HCT116 (cell line): ENCODE results near the gene ZNF555. TPM values are rescaled to one million over a fixed set of nuclear protein-coding genes. Genes with fewer than 3 reads are reported as not detected.

Experiments
- ATAC-seq: fragments of 200-7000 bp; cut with Tn5 transposase; 2 replicates; pipeline ENCODE4 v1.9.1; 2020; ENCODE audit warnings: mild to moderate bottlenecking, moderate library complexity
- BruUV-seq: library from RNA; stranded (reverse); fragments of 400-500 nt; replicated peaks from 2 replicates; lab custom pipeline; 2021; lab: Mats Ljungman, UMichigan
- CTCF ChIA-PET: fragments of 300-600 bp; sonication (Branson Sonifier 250); formaldehyde crosslinking; loops from one replicate; lab custom pipeline; 2021; ENCODE audit warnings: antibody characterized with exemption; lab: Charles Lee
- POLR2A ChIA-PET: fragments of 300-600, 350-600 bp; sonication (Branson Sonifier 250); formaldehyde crosslinking; loops from one replicate; lab custom pipeline; 2021; ENCODE audit warnings: antibody characterized with exemption; lab: Charles Lee
- RAD21 ChIA-PET, 2 experiments: fragments of 300-600 bp; sonication (Branson Sonifier 250); formaldehyde crosslinking; loops; one replicate each; lab custom pipeline; 2023; ENCODE audit warnings: low total read pairs in 2 of 2; ENCODE audit not compliant: uncharacterized antibody in 2 of 2, unreplicated experiment in 2 of 2, low non-redundant PET in 1 of 2; lab: Charles Lee
- DNase-seq: peaks from one replicate; pipeline ENCODE4 v3.0.0-alpha.2; 2010; ENCODE audit warnings: low read depth, low spot score
- H2AFZ ChIP-seq: fragments of 200-600 bp; shearing (Covaris generic), sonication (generic); 2 replicates; pipeline ENCODE4 v1.6.1; 2017; ENCODE audit warnings: low read depth, mixed run types, mixed read lengths, antibody characterized with exemption, low read length; ENCODE audit not compliant: poor library complexity, severe bottlenecking
- H3K27ac ChIP-seq: 2 replicates; pipeline ENCODE4 v1.5.1; 2012; ENCODE audit warnings: low read depth, low read length
- H3K27me3 ChIP-seq: fragments of 200-600 bp; sonication (generic); 2 replicates; pipeline ENCODE4 v1.6.1; 2016; ENCODE audit warnings: mixed run types, low read length, mixed read lengths; ENCODE audit not compliant: insufficient read depth
- H3K36me3 ChIP-seq, 2 experiments: fragments of 200-500 bp in 1 of 2; fragments of 200-600 bp in 1 of 2; sonication (Bioruptor generic) in 1 of 2; sonication (generic) in 1 of 2; 2 replicates each; pipeline versions ENCODE4 v1.5.1 to v1.6.1; 2014 to 2016; ENCODE audit warnings: low read length in 2 of 2, inconsistent platforms in 1 of 2, mixed read lengths in 1 of 2, mixed run types in 1 of 2; ENCODE audit not compliant: insufficient read depth in 2 of 2, control insufficient read depth in 1 of 2
- H3K4me1 ChIP-seq, 2 experiments: fragments of 200-600 bp in 1 of 2; sonication (generic) in 1 of 2; 2 replicates each; pipeline versions ENCODE4 v1.5.1 to v1.6.1; 2012 to 2017; ENCODE audit warnings: low read length in 2 of 2, inconsistent platforms in 1 of 2, mild to moderate bottlenecking in 1 of 2, mixed read lengths in 1 of 2, mixed run types in 1 of 2, moderate library complexity in 1 of 2; ENCODE audit not compliant: insufficient read depth in 2 of 2, control insufficient read depth in 1 of 2
- H3K4me2 ChIP-seq: fragments of 200-600 bp; sonication (generic); 2 replicates; pipeline ENCODE4 v1.6.1; 2017; ENCODE audit warnings: mixed run types, low read length, mixed read lengths
- H3K4me3 ChIP-seq, 2 experiments: fragments of 200-600 bp in 1 of 2; sonication (generic) in 1 of 2; replicated peaks in 1 of 2; 2 replicates each; pipeline ENCODE4 v1.5.1; 2011 to 2016; ENCODE audit warnings: low read length in 2 of 2, control low read depth in 1 of 2, low read depth in 1 of 2, mild to moderate bottlenecking in 1 of 2, mixed read lengths in 1 of 2, mixed run types in 1 of 2
- H3K79me2 ChIP-seq: fragments of 200-600 bp; sonication (generic); 2 replicates; pipeline ENCODE4 v1.6.1; 2017; ENCODE audit warnings: mild to moderate bottlenecking, mixed run types, low read length, moderate library complexity, mixed read lengths; ENCODE audit not compliant: insufficient read depth
- H3K9ac ChIP-seq: fragments of 200-600 bp; sonication (generic); 2 replicates; pipeline ENCODE4 v1.6.1; 2016; ENCODE audit warnings: low read length, mixed read lengths
- H3K9me2 ChIP-seq: fragments of 200-600 bp; sonication (generic), shearing (Covaris generic); 2 replicates; pipeline ENCODE4 v1.6.1; 2017; ENCODE audit warnings: mixed run types, mild to moderate bottlenecking, moderate library complexity; ENCODE audit not compliant: insufficient read depth
- H3K9me3 ChIP-seq, 2 experiments: fragments of 200-500 bp in 1 of 2; fragments of 200-600 bp in 1 of 2; sonication (Bioruptor generic) in 1 of 2; sonication (generic) in 1 of 2; 2 replicates each; pipeline ENCODE4 v1.6.1; 2014 to 2017; ENCODE audit warnings: low read length in 2 of 2, mixed read lengths in 2 of 2, inconsistent platforms in 1 of 2, low read depth in 1 of 2, mild to moderate bottlenecking in 1 of 2, mixed run types in 1 of 2, moderate library complexity in 1 of 2; ENCODE audit not compliant: control insufficient read depth in 1 of 2, insufficient read depth in 1 of 2
- H4K20me1 ChIP-seq: fragments of 200-600 bp; sonication (generic), shearing (Covaris generic); 2 replicates; pipeline ENCODE4 v1.6.1; 2017; ENCODE audit warnings: mixed run types, mild to moderate bottlenecking, moderate library complexity; ENCODE audit not compliant: insufficient read depth
- CBX3 ChIP-seq: IDR thresholded peaks from 2 replicates; pipeline ENCODE4 v1.6.1; 2012; ENCODE audit warnings: low read depth
- CEBPB ChIP-seq: IDR thresholded peaks from 2 replicates; pipeline ENCODE4 v1.6.1; 2012; ENCODE audit warnings: low read depth
- EGR1 ChIP-seq: IDR thresholded peaks from 2 replicates; pipeline ENCODE4 v1.6.1; 2012; ENCODE audit warnings: low read depth
- ELF1 ChIP-seq: IDR thresholded peaks from 2 replicates; pipeline ENCODE4 v1.6.1; 2012; ENCODE audit warnings: low read depth, borderline replicate concordance
- EZH2 ChIP-seq: fragments of 200-600 bp; sonication (generic); IDR thresholded peaks from 2 replicates; pipeline ENCODE4 v1.6.1; 2017; ENCODE audit warnings: antibody characterized with exemption, mixed run types
- EZH2phosphoT487 ChIP-seq: fragments of 200-600 bp; IDR thresholded peaks from 2 replicates; pipeline ENCODE4 v1.6.1; 2018; ENCODE audit warnings: antibody characterized with exemption, borderline replicate concordance
- FOSL1 ChIP-seq: IDR thresholded peaks from 2 replicates; pipeline ENCODE4 v1.6.1; 2012; ENCODE audit warnings: low read depth
- MAX ChIP-seq: IDR thresholded peaks from 2 replicates; pipeline ENCODE4 v1.6.1; 2012
- POLR2AphosphoS5 ChIP-seq: IDR thresholded peaks from 2 replicates; pipeline ENCODE4 v1.6.1; 2011; ENCODE audit warnings: mild to moderate bottlenecking, low read depth, low read length, moderate library complexity
- RAD21 ChIP-seq: IDR thresholded peaks from 2 replicates; pipeline ENCODE4 v1.6.1; 2012; ENCODE audit warnings: low read depth, mild to moderate bottlenecking
- SIN3A ChIP-seq: IDR thresholded peaks from 2 replicates; pipeline ENCODE4 v1.6.1; 2012; ENCODE audit warnings: low read depth
- SP1 ChIP-seq: IDR thresholded peaks from 2 replicates; pipeline ENCODE4 v1.6.1; 2012; ENCODE audit warnings: low read depth
- SRF ChIP-seq: IDR thresholded peaks from 2 replicates; pipeline ENCODE4 v1.6.1; 2012; ENCODE audit warnings: low read depth
- TCF7L2 ChIP-seq: IDR thresholded peaks from 2 replicates; pipeline ENCODE4 v1.7.0; 2011; ENCODE audit warnings: borderline replicate concordance, inconsistent platforms; ENCODE audit not compliant: insufficient read depth, insufficient read length; ENCODE audit errors: extremely low read depth
- YY1 ChIP-seq: IDR thresholded peaks from 2 replicates; pipeline ENCODE4 v1.6.1; 2011; ENCODE audit warnings: low read length, low read depth, moderate library complexity, mild to moderate bottlenecking; ENCODE audit not compliant: insufficient replicate concordance; ENCODE audit errors: extremely low read depth
- ZBTB33 ChIP-seq: IDR thresholded peaks from 2 replicates; pipeline ENCODE4 v1.6.1; 2011; ENCODE audit warnings: mild to moderate bottlenecking, low read length, moderate library complexity; ENCODE audit not compliant: insufficient replicate concordance; ENCODE audit errors: extremely low read depth
- ZFX ChIP-seq: fragments of 450-650 bp; IDR thresholded peaks from 2 replicates; pipeline ENCODE4 v1.6.1; 2017
- ZNF274 ChIP-seq: fragments of 200-500 bp; sonication (Bioruptor generic); IDR thresholded peaks from 2 replicates; pipeline ENCODE4 v1.6.1; 2014; ENCODE audit warnings: mild to moderate bottlenecking, low read depth, low read length, inconsistent platforms
- intact Hi-C: fragments of 100-400 bp; cut with micrococcal nuclease; formaldehyde crosslinking; loops from 2 replicates; pipeline ENCODE4 v1.10.0; 2022
- total RNA-seq: library from RNA; stranded (reverse); gene quantifications from one replicate; pipeline ENCODE4 v1.2.1, GENCODE V29; 2021; ENCODE audit not compliant: unreplicated experiment

ZNF555 gene
- total RNA-seq, 1 experiment from 2014 or later: 4.5 TPM

GRCh38 chr19:2822846-2823245 is 18.4 kb upstream of the ZNF555 start:
- H3K27me3 ChIP-seq: no peaks in the 10 kb centered on the region
- intact Hi-C loops: no loop called here
- BruUV-seq: no TSS peak
- TF ChIP-seq EZH2: no peak
- no peak for TF ChIP-seq SRF
- no peak for TF ChIP-seq CBX3
- TF ChIP-seq RAD21: no peak
- no peak for TF ChIP-seq CEBPB
- no peak for TF ChIP-seq ZFX
- TF ChIP-seq, all 23 proteins: peak for 0
- Histone ChIP-seq H3K9me2 (no peaks in the 10 kb centered on the region), H3K4me2 (no peak overlapping the region), H2AFZ (no peak overlapping the region), H3K79me2 (0 out of 2 replicates have a peak, but pooled peaks cover 4% of the 10 kb centered on the region), H3K9me3 (no peaks in the 10 kb centered on the region; a peak in 1 of 4 replicates), H3K36me3 (no peaks in the 10 kb centered on the region), H3K9ac (no peak overlapping the region), H4K20me1 (no peaks in the 10 kb centered on the region), H3K4me1 (peaks cover 3 to 9% of the 10 kb centered on the region in 2 experiments; a peak in 3 of 4 replicates), H3K4me3 (no peak overlapping the region), H3K27ac (no peak overlapping the region)
- DNase-seq (no peak), ATAC-seq (no peak)
- ChIA-PET POLR2A (no interaction called here), RAD21 (no interaction called here), CTCF (no interaction called here)

- intact Hi-C loops: no loop called here
- BruUV-seq: no TSS peak
- CTCF ChIA-PET: no interaction called here
- TF ChIP-seq POLR2AphosphoS5 (no peak), TCF7L2 (no peak), CEBPB (no peak), SRF (no peak), YY1 (no peak), ZBTB33 (no peak), MAX (no peak), FOSL1 (no peak), RAD21 (no peak), SP1 (no peak), SIN3A (no peak), ZNF274 (no peak), EZH2 (no peak), ELF1 (no peak), EGR1 (no peak), ZFX (no peak), EZH2phosphoT487 (no peak)
These were observed 17.6 kb upstream of the ZNF555 start for GRCh38 chr19:2823646-2824045.

More at GRCh38 chr19:2823646-2824045, 17.6 kb upstream of the ZNF555 start:
- Histone ChIP-seq H3K4me1 (peaks cover 3 to 9% of the 10 kb centered on the region in 2 experiments; a peak in 3 of 4 replicates), H3K4me3 (no peak overlapping the region), H3K9me3 (peaks cover 0 to 1% of the 10 kb centered on the region in 2 experiments; a peak in 1 of 4 replicates), H3K4me2 (no peak overlapping the region), H2AFZ (no peak overlapping the region), H3K9ac (no peak overlapping the region), H4K20me1 (no peaks in the 10 kb centered on the region), H3K27me3 (no peaks in the 10 kb centered on the region), H3K27ac (no peak overlapping the region), H3K79me2 (0 out of 2 replicates have a peak, but pooled peaks cover 4% of the 10 kb centered on the region), H3K36me3 (no peaks in the 10 kb centered on the region), H3K9me2 (no peaks in the 10 kb centered on the region)
- ATAC-seq (no peak), DNase-seq (no peak)
- RAD21 ChIA-PET: no interaction called here
- POLR2A ChIA-PET: no interaction called here
